Fibroblast of lung (primary cell): Measurements from ENCODE around the gene CGB7. TPM values are rescaled to one million over a fixed set of nuclear protein-coding genes. Genes with fewer than 3 reads are reported as not detected.

Source experiments
- DNase-seq, 2 donors: peaks; one replicate each; pipeline versions ENCODE4 v3.0.0 to v3.0.0-alpha.2; 2010; ENCODE audit warnings: low read depth in 2 of 2
- H2AFZ ChIP-seq: 2 replicates; pipeline ENCODE4 v1.5.1; 2012; ENCODE audit warnings: low read length, control low read depth, inconsistent platforms
- H3K27ac ChIP-seq: 2 replicates; pipeline ENCODE4 v1.5.1; 2011; ENCODE audit warnings: low read length, control low read depth; ENCODE audit not compliant: insufficient read depth
- H3K27me3 ChIP-seq: 2 replicates; pipeline ENCODE4 v1.5.1; 2011; ENCODE audit warnings: mild to moderate bottlenecking, low read length; ENCODE audit not compliant: control insufficient read depth, insufficient read depth
- H3K36me3 ChIP-seq: 2 replicates; pipeline ENCODE4 v1.5.1; 2011; ENCODE audit warnings: low read length; ENCODE audit not compliant: control insufficient read depth, insufficient read depth
- H3K4me1 ChIP-seq: 2 replicates; pipeline ENCODE4 v1.5.1; 2011; ENCODE audit warnings: low read length; ENCODE audit not compliant: control insufficient read depth, insufficient read depth; ENCODE audit errors: extremely low read depth
- H3K4me2 ChIP-seq: 2 replicates; pipeline ENCODE4 v1.5.1; 2011; ENCODE audit warnings: low read length, control low read depth; ENCODE audit not compliant: insufficient read depth; ENCODE audit errors: extremely low read depth
- H3K4me3 ChIP-seq, 4 experiments: fragments of 200-600 bp in 1 of 4; sonication (generic) in 1 of 4; replicated peaks in 1 of 4; 2 replicates each; pipeline ENCODE4 v1.5.1; 2011 to 2016; ENCODE audit warnings: low read length in 4 of 4, low read depth in 3 of 4, mild to moderate bottlenecking in 3 of 4, control low read depth in 2 of 4, inconsistent platforms in 1 of 4, mixed read lengths in 1 of 4; ENCODE audit not compliant: insufficient read depth in 1 of 4; ENCODE audit errors: control extremely low read depth in 1 of 4
- H3K79me2 ChIP-seq: 2 replicates; pipeline ENCODE4 v1.5.1; 2012; ENCODE audit warnings: mild to moderate bottlenecking, low read length, inconsistent platforms; ENCODE audit not compliant: control insufficient read depth, insufficient read depth
- H3K9ac ChIP-seq: 2 replicates; pipeline ENCODE4 v1.5.1; 2011; ENCODE audit warnings: mild to moderate bottlenecking, low read length, control low read depth; ENCODE audit not compliant: insufficient read depth
- H3K9me3 ChIP-seq: 2 replicates; pipeline ENCODE4 v1.5.1; 2012; ENCODE audit warnings: low read depth, low read length; ENCODE audit not compliant: control insufficient read depth, insufficient read depth
- H4K20me1 ChIP-seq: 2 replicates; pipeline ENCODE4 v1.5.1; 2011; ENCODE audit warnings: low read length; ENCODE audit not compliant: control insufficient read depth, insufficient read depth; ENCODE audit errors: extremely low read depth
- EZH2 ChIP-seq: IDR thresholded peaks from 2 replicates; pipeline ENCODE4 v1.5.1; 2012; ENCODE audit warnings: low read length, control low read depth, mild to moderate bottlenecking; ENCODE audit errors: missing control alignments
- polyA plus RNA-seq, 2 donors: library from polyadenylated mRNA; depleted of rRNA in 1 of 2; stranded (reverse) in 1 of 2; unstranded in 1 of 2; fragments of >200 nt; gene quantifications; 2 replicates each; pipeline ENCODE4 v1.2.1, GENCODE V29; 2011 to 2012; ENCODE audit warnings: missing spikeins in 1 of 2
- total RNA-seq: library from RNA; depleted of rRNA; stranded (reverse); fragments of >200 nt; gene quantifications from 2 replicates; pipeline ENCODE4 v1.2.1, GENCODE V29; 2014
- TF ChIP-seq, protein P1 (sequence below), 2 donors: IDR thresholded peaks in 1 of 2; conservative IDR thresholded peaks in 1 of 2; 1 replicate in 1 of 2; 2 replicates in 1 of 2; pipeline ENCODE4 v1.5.1; 2011 to 2012; ENCODE audit warnings: low read length in 2 of 2, control low read depth in 1 of 2, inconsistent platforms in 1 of 2, low read depth in 1 of 2, mild to moderate bottlenecking in 1 of 2

The CGB7 gene
- total and polyA plus RNA-seq, 2 donors (not counting 1 experiment from before 2014, with no cell fraction given), result under 0.01 to 0.12 TPM

DNA sequence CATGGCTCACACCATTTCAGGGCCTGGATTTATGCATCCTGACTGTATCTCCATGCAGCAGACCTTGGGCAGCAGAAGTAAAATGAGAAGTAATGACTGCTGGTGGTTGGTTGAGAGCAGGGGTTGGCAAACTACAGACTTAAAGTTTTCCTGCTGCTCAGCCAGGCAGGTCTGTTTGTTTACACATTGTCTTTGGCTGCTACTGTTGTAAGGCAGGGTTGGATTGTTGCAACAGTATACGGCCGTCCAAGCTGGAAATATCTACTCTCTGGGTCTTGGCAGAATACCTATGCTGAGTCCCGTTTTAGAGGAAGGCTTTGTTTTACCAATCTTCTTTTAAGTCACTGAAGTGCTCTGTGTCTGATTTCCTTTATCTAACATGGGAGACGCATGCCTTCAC lies 41.2 kb upstream of the CGB7 start:
- Histone ChIP-seq H3K27me3 (no peaks in the 10 kb centered on the region), H3K9ac (no peak overlapping the region), H3K4me2 (no peak overlapping the region), H4K20me1 (no peaks in the 10 kb centered on the region), H3K9me3 (no peaks in the 10 kb centered on the region), H2AFZ (no peak overlapping the region), H3K4me1 (no peaks in the 10 kb centered on the region), H3K27ac (no peak overlapping the region), H3K4me3 (no peak overlapping the region), H3K36me3 (peaks cover 38% of the 10 kb centered on the region), H3K79me2 (peaks cover 25% of the 10 kb centered on the region)
- no peak for TF ChIP-seq EZH2
- TF ChIP-seq, protein P1, sequence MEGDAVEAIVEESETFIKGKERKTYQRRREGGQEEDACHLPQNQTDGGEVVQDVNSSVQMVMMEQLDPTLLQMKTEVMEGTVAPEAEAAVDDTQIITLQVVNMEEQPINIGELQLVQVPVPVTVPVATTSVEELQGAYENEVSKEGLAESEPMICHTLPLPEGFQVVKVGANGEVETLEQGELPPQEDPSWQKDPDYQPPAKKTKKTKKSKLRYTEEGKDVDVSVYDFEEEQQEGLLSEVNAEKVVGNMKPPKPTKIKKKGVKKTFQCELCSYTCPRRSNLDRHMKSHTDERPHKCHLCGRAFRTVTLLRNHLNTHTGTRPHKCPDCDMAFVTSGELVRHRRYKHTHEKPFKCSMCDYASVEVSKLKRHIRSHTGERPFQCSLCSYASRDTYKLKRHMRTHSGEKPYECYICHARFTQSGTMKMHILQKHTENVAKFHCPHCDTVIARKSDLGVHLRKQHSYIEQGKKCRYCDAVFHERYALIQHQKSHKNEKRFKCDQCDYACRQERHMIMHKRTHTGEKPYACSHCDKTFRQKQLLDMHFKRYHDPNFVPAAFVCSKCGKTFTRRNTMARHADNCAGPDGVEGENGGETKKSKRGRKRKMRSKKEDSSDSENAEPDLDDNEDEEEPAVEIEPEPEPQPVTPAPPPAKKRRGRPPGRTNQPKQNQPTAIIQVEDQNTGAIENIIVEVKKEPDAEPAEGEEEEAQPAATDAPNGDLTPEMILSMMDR (conservative IDR thresholded peaks at IDR 0.05 in 1 of 2, IDR thresholded peaks at IDR 0.05 in 1 of 2; ENCODE audit: low read depth in 1 of 2, low read length in 2 of 2), result no peak
- DNase-seq, result no peak

DNA sequence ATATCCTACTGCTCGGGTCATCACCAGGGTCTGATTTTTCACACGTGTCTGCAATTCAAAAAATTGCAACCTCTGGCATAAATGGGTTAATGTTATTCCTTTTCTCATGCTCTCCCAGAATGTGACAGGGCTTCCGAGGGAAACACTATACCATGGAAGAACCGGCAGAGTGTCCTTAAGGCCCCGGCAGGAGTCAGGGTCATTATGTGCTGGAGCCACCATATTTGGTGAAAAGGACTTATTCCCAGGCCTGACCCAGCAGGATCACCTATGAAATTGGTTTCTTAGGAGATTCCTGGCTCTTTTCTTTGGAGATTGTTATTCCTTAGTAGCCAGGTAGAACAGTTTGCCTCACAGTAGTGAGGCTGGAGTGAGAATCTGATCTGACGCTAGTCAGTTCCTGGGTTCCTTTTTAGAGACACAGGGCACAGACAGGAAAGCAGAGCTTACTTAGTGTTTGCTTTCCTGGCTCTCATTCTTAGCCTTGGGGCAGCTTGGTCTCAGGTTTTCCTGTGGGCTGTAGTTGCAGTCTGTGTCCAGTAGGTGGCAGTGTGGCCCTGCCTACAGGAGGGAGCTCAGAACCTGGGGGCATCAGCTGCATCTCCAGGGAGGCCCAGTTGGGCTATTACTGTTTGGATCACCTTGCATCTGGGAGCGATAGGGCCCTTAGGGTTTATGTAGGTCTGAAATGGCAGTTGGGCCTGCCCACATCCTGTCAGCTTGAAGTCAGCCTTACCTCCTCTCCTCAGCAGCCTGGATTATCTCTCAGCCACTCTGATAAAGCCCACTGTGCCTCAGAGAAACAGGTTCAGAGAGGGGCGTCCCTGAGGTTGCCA lies 40.1 kb upstream of the CGB7 start:
- no peak overlapping the region for H3K9ac ChIP-seq

More for the DNA sequence above, 40.1 kb upstream of the CGB7 start:
- Histone ChIP-seq H3K36me3 (peaks cover 34% of the 10 kb centered on the region), H4K20me1 (no peaks in the 10 kb centered on the region), H3K27me3 (no peaks in the 10 kb centered on the region), H3K79me2 (peaks cover 29% of the 10 kb centered on the region), H2AFZ (no peak overlapping the region), H3K9me3 (no peaks in the 10 kb centered on the region), H3K4me3 (no peak overlapping the region), H3K4me1 (no peaks in the 10 kb centered on the region), H3K4me2 (no peak overlapping the region), H3K27ac (no peak overlapping the region)
- no peak for TF ChIP-seq EZH2
- TF ChIP-seq, protein P1 (conservative IDR thresholded peaks at IDR 0.05 in 1 of 2, IDR thresholded peaks at IDR 0.05 in 1 of 2; ENCODE audit: low read depth in 1 of 2, low read length in 2 of 2), result peak; percentile 98 to 100
- DNase-seq, result peak; percentile 45 to 69
